CD4-positive, alpha-beta T cell treated with Interleukin-6 for 4 hours (primary cell): ENCODE measurements around the gene LCP1.
"Not testable (repeated sequence)": the region's sequence is repeated elsewhere in the genome, so short reads cannot be mapped to it uniquely, and the experiment has no call there.

Experiments used
- DNase-seq: peaks from one replicate; pipeline ENCODE4 v3.0.0-alpha.2; 2020; ENCODE audit warnings: mixed read lengths

Gene LCP1, protein sequence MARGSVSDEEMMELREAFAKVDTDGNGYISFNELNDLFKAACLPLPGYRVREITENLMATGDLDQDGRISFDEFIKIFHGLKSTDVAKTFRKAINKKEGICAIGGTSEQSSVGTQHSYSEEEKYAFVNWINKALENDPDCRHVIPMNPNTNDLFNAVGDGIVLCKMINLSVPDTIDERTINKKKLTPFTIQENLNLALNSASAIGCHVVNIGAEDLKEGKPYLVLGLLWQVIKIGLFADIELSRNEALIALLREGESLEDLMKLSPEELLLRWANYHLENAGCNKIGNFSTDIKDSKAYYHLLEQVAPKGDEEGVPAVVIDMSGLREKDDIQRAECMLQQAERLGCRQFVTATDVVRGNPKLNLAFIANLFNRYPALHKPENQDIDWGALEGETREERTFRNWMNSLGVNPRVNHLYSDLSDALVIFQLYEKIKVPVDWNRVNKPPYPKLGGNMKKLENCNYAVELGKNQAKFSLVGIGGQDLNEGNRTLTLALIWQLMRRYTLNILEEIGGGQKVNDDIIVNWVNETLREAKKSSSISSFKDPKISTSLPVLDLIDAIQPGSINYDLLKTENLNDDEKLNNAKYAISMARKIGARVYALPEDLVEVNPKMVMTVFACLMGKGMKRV

DNA sequence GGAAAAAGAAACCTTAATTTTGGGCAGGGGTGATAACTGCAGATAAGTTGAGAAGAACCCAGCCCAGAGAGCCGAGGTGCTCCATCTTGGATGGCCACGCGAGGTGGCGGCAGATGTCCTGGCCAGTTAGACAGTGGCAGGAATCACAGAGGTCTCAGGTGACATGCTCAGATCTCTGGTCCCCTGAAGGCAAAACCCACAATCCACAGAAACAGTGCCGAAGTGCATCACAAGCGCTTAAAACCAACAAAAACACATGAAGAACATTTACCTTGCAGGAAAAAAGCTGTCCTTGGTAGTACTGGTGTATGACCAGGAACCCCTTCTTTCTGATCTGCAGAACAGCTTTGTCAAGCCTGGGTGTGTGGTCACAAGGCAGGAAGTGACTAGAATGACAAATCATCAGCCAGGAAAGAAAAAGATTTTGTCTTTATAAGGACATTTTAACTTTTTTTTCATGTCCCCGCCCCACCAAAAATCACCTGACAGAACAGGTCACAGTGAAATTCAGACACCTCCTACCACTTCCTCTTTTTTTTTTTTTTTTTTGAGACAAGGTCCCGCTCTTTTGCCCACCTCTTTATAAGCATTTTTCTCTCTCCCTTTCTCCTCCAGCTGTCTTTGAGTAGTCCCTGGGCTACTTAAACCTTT lies at the start of gene LCP1:
TSS of gene LCP1 (minus strand) at position 338 of the 651 bp plus-strand sequence. CDS start 22,515 bp downstream, outside the sequence.
- DNase-seq: peak; percentile 85

DNA sequence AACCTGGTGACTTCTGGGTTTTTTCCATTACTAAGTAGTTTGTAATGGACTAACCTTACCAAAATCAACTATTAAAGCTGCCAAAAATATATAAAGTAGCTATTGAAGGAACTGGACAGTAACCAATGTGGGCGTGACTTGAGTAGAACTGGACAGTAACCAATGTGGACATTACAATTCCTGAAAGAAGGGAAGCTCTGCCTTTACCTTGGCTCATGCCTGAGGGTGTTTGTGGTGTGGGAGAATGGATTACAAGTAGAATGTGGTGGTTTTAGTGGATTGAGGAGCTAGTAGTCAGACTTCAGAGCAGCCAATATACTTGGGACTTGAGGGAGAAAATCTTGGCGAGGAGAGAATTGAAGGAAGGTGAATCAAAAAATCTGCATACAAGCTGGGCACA lies 47.3 kb upstream of the LCP1 start:
- DNase-seq: no peak

DNA sequence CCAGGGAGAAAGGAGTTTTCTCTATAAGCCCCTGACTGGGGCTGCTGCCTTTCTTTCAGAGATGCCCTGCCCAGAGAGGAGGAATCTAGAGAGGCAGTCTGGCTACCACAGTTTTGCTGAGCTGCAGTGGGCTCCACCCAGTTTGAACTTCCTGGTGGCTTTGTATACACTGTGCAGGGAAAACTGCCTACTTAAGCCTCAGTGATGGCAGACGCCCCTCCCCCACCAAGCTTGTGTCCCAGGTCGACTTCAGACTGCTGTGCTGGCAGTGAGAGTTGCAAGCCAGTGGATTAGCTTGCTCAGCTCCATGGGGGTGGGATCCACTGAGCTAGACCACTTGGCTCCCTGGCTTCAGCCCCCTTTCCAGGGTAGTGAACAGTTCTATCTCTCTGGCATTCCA lies 38.3 kb upstream of the LCP1 start:
- DNase-seq: peak; percentile 39

DNA sequence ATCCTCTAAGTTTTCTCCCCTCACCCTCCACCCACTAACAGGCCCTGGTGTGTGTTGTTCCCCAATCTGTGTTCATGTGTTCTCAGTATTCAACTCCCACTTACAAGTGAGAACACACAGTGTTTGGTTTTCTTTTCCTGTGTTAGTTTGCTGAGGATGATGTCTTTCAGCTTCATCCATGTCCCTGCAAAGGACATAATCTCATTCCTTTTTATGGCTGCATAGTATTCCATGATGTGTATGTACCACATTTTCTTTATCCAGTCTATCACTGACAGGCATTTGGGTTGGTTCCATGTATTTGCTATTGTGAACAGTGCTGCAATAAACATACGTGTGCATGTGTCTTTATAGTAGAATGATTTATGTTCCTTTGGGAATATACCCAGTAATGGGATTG lies 32.8 kb upstream of the LCP1 start:
- DNase-seq: not testable (repeated sequence)

DNA sequence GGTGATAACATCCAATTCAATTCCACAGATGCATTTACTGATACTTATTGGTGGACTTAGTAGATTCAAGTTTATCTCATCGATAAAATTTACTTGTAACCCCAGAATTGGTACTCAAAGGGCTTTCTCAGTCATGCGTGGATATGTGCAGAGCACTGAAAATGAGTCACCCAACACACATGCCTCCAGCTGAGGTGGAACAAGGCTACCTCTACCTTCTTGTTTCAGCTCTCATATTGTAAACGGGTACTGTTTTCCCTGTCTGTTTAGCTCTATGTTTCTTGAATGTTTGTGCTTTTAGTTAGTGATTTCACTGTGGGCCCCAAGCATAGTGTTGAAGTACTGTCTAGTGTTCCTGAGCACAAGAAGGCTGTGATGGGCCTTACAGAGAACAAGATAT lies 31.3 kb upstream of the LCP1 start:
- no peak for DNase-seq

DNA sequence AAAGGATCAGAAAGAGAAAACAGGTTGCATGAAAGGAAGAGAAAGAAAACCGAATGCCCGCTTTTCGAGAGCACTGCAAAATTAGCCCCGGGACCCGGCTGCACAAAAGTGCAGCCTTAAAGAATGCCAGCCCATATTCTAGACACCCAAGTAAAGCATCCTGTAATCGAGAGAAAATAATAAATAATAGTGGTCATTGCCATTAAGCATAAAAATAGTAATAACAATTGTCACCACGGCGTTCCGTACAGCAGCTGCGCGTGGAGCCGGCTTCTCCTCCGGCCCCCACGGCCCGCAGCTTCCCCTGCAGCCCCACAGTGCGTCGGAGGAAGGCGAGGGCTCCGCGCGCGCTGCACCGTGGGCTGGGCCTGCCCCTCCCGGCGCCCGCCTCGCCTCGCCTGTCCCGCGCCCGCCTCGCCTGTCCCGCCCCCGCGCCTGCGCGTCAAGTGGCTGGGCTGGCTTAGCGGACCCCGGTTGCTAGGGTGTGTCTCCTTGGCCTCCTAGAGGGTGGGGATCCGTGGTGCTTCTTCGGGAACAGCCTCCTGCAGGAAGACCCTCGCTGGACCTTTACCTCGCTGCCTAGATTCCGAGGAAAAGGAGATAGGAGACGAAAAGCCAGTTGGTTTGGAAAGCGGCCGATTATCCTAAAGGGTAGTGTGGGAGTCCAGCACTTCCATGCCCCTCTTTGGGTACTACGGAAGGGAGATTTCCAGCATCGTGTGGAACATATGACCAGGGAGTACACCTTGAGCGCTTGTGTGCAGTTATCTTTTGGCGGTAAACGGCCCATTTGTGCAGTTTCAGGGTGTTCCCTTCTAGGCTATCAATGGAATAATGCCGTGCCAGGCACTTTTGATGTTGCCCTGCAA lies 29.7 kb upstream of the LCP1 start, which contains the start of gene LRRC63:
TSS of gene LRRC63 (plus strand) at position 446 of the 869 bp plus-strand sequence. CDS start 1,107 bp downstream, outside the sequence.
- peak; percentile 88 for DNase-seq

DNA sequence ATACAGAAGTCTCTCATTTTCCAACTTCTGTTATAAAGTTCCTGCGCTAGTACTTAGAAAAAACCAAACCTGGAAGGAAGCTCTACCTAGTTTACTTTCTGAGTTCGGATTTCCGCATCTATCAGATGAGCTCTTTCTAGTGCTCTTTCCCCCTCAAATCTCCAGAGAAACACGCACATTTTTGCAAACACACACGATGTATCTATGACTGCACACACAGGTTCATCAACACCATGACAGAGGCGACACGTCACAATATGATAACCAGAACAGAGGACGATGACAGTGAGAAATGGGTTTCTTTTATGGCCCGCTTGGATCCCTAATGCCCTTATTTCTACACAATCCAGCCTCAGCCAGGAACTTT lies 29.1 kb upstream of the LCP1 start:
- peak; percentile 52 for DNase-seq

DNA sequence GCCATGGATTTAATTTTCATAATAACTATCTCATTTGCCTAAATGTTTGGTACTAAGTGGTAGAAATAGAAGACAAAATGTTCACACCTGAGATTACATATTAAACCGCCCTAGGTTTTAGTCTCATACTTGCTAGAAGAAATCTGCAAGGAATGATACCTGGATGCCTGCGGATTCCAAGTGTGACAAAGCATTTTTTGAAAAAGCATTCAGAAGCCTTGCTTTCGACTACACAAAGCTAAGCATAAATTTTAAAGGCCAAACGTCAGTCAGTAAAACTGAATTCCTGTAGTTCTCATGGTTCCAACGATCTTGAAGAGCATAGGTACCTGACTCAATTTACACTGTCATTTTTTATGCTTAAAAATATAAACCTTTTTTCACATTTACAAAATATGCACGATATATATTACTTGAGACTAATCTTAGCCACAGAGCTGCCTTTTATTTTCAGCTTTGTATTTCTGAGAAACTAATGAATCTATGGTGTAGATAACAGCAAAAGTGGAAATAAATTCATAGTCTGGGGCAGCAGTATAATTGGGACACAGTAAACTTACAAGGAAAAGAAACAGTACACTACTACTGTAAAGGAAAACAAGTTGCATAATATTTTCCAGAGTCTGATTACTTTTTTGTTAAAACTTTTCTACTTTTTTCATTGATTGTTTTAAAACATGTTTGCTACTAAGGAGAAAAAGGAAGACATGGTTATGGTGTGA lies 28.5 kb upstream of the LCP1 start:
- no peak for DNase-seq

DNA sequence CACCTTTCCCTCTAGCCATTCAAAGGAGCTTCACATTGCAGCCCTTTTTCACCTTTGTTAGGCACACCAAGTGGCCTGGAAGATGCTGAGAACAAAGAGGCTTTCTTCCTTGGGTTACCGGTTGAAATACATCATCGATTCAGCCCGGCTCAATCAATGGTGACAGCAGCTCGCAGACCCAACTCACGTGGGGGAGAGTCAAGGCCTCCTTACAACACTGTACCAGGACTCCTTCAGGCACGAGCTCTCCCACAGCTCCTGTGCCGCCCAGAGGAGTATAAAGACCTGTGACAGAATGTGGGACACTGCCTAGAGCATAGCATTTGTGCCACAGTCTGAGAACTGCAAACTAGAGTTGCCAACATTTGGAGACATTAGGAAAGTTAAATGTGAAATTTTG lies 25.9 kb upstream of the LCP1 start:
- no peak for DNase-seq

DNA sequence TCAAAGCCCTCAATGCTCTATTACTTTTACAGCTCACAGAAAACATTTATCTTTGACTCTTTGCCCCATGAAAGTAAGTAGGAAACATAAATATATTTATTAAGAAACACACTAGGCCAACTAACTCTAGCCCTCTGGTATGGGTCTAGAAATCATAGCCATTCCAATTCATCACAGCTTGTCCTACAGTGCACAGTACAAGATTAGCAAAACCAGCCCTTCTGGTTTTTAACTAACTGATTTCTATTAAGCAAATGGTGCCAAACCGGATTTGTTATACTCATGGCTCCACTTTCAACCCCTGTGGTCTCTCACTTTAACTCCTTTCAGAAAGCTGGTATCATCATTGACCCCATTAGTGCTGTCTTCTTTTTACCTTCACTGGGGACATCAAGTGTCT lies 24.2 kb upstream of the LCP1 start:
- DNase-seq: no peak

DNA sequence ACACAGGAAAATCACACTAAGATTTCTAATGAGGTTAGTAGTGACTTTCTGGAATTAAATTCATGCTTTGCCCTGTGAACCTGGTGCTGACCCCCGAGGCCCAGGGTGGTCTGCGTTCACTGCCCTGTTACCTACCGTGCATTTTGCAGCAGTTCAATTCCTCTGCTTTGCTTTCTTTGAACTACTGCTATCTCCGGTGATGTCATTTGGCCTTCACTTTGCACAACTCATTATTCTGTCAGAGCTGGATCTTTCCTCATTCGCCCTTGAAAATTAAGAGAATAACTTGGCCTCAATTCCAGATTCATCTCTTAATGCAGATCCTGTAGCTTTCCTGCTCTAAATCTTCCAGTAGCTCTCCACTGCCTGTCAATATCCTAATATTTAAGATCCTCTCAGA lies 21.0 kb upstream of the LCP1 start:
- DNase-seq: no peak

DNA sequence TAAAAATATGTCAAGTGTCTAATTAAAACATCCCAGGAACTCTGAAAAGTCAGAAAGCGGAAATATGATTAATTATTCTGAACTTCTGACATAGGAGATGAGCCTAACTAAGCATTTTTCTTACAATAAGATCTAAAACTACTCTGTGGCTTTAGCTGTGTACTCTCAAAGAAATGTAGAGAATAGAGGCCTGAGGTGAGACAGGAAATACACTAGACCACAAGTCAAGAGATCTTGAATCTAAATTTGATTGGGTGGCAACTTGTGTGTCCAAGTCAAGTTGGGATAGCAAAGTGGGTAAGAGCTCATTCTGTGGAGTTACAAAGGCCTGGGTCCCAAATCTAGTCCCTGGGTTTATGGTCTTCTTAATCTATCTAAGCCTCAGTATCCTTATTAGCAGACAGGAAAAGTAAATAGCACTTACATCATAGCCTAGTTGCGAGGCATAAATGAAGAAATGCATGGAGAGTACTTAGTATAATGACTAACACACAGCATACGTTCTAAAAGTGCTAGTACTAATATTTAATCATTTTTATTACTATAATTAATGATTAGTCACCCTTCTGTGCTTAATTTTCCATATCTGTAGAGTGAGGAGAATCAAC lies 20.3 kb upstream of the LCP1 start:
- no peak for DNase-seq

DNA sequence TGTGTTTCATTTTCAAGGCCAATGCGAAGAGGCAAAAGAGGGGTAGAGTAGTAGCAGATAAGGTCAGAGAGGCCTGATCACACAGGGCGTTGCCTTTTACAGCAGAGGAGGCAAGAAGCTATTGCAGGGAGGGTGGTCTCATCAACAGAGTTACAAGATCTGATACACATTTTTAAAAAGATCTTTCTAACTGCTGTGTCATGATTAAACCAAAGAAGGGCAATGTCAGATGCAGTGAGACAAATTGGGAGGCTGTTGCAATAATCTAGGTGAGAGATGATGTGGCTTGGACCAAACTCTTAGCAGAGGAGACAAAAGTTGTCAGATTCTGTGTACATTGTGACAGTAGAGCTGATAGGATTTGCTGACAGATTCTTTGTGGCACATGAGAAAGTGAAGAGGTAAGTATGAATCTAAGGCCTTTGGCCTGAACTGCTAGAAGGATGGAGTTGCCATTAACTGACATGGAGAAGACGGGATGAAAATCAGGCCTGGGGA lies 16.8 kb upstream of the LCP1 start:
- DNase-seq: no peak

DNA sequence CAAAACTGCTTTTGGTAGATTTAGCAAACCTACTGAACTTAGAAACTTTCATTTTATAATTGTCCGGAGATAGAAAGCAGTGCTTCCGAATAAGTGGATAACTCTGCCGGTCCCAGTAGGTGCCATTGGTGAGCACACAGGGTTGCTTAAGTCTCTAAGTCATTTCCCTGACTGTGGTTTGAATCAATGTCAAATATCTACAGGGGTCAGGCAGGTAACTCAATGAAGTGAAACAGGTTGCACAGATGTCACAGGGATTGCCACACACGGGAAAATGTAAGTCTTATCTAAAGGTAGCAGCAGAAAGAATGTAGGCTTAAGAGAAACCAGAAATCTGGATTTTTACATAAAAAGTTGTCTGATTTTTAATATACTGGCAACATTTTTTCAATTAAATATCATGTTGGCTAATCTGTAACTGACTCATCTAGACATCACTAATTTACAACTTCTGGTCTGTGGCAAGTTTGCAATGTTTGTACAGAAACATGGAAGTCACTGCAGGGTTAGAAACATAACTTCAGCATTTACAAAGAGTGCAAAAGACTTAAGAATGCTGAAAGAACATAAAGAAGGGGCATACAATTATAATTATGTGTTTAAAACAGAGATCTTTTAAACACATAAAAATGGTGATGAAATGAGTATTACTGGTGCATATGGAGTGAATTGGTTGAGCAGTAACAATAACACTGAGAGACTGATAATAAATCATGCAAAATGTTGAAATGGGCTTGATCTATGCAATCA lies 15.5 kb upstream of the LCP1 start:
- no peak for DNase-seq

DNA sequence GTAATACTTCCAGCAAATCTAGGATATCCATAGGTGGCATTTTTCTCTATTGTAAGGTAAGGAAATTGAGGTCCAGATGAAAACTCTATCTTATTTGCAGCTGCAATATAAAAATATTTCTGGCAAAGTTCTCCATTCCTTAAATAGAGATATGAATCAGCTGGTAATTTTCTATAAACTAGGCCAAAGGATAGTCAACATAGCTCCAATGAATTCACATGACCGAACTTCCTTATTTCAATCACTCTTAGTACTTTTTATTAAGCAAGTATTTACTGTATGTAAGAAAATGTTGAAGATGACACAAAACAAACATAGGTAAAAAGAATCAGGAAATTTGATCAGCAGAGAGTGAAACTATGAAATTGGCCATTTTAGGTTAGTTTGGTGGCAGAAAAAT lies 13.0 kb upstream of the LCP1 start:
- DNase-seq: no peak

DNA sequence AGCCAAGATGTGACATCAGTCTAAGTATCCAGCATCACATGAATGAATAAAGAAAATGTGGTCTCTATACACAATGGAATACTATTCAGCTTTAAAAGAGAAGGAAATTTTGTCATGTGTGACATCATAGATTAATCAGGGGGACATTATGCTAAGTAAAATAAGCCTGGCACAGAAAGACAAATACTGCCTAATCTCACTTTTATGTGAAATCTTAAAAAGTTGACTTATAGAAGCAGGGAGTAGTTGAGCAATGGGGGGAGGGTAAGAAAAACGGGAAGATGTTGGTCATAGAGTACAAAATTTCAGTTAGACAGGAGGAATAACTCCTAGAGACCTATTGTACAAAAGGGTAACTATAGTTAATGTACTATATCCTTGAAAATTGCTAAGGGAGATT lies 10.4 kb upstream of the LCP1 start:
- no peak for DNase-seq

DNA sequence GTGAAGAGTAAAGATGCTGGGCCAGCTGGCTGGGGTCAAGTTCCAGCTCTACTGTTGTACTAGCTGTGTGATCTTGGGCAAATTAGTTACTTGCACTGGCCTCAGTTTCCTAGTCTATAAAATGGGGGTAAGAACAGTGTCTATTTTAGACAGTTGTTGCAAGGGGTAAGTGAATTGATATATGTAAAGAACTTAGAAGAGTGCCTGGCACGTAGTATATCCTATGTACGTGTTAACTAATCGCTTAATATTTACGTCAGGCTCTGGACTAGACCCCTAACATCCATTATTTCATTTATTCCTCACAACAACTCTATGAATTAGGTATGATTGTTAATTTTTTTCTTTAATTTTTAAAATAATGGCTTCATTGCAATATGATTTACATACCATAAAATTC lies 3.7 kb upstream of the LCP1 start:
- no peak for DNase-seq

DNA sequence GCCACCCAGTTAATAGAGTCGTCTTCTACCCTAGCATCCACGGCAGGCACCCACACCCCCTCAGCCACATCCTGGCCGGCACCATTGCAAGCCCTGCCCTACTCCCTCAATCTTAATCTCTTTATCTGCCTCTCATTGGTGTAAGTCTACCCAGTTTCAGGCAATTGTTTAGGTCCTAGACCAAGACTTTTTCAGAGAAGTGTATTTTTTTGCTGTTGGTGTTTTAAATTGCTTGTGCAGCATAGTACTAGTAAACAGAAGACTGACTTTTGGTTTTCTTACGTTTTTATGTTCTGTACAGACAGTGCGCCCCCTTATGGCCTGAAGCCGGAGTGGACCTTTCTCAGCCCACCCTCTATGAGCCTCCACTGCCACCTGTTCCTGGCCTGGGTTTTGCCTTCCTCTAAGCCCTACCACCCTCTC lies 2.3 kb upstream of the LCP1 start:
- peak; percentile 83 for DNase-seq

DNA sequence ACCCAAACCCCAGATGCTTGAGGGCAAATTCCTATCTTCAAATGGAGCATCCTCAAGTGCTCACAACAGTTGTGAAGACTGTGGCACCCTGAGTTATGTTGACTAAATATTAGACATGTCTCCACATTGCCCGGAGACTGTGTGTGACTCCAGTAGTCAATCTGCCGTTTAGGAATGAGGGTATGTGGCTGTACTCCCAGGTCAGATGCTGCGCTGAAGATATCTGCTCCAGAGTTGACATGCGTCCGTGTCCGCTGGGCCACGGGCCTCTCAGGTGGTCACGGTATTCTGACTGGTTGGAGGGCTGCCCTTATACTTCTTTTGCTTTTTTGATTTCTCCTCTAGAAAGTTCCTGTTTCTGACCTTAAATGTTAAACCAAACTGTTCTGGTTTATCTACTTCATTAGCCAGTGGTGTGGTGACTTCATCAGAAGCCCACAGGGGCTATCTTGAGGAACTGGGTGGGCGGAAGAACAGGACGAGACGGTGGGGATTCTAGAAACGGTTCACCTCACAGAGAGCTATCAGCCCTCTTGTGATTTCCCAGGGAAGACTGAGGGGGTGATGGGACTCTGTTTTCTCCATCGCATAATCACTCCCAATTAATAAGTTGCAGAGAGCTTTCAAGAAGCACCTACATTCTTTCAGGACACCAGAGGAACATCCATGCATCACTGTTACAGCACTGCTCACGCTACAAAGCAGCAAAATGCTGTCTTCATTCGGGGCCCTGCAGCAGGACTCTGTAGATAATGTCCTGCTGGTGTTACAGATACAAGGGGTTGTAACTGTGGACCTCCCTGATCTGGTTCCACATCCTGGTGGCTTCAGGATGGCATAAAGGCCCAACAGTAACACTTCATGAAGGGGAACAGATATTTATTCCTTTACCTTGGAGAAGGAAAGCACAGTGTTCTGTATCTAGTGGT lies 1.3 kb upstream of the LCP1 start:
- no peak for DNase-seq

DNA sequence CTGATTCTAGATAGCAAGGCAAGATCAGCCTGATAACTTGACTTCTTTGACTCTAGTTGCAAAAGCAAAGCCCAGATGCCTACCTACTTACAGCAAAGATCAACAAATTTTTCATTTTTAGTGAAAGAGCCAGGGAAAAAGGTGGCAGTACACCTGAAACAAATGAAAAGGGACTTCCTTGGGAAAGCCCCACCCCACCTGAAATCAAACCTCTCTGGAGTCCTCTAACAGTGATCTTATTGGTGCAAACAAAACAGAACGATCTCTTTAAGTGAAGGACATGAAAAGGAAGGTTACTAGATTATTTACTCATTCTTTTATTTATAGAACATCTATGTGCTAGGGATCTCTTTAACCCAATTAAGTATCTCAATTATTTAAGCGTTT lies 507 bp upstream of the LCP1 start:
- DNase-seq: no peak
